ENCODE measurements around the gene DNM1.

DNA sequence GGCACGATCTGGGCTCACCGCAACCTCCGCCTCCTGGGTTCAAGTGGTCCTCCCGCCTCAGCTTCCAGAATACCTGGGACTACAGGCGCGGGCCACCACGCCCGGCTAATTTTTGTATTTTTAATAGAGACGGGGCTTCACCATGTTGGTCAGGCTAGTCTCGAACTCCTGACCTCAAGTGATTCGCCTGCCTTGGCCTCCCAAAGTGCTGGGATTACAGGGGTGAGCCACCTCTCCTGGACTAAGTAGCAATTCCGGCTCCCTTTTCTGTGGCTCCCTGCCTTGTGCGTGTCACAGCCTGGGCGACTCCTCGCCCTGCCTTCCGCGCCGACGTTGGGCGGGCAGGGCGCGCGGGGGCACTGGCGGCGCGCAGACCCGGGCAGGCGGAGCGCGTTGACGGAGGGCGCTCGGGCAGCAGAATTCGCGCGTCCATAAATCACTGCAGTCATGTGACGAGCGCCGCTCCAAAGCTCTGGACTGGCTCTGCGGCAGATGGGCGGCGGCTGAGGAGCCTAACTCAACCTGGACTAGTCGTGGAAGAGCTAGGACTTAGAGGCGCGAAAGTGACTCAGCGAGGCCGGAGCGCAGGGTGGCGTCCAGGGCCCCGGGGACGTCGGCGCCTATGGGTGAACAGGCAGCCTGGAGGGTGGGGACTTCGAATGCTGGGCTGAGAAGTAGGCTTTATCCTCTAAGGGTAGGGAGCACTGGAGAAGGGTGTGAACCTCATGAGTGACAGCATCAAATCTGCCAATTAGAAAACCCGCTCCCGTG lies 10.4 kb upstream of the DNM1 start:
- TF ChIP-seq, protein P1, sequence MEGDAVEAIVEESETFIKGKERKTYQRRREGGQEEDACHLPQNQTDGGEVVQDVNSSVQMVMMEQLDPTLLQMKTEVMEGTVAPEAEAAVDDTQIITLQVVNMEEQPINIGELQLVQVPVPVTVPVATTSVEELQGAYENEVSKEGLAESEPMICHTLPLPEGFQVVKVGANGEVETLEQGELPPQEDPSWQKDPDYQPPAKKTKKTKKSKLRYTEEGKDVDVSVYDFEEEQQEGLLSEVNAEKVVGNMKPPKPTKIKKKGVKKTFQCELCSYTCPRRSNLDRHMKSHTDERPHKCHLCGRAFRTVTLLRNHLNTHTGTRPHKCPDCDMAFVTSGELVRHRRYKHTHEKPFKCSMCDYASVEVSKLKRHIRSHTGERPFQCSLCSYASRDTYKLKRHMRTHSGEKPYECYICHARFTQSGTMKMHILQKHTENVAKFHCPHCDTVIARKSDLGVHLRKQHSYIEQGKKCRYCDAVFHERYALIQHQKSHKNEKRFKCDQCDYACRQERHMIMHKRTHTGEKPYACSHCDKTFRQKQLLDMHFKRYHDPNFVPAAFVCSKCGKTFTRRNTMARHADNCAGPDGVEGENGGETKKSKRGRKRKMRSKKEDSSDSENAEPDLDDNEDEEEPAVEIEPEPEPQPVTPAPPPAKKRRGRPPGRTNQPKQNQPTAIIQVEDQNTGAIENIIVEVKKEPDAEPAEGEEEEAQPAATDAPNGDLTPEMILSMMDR (IDR thresholded peaks at IDR 0.05; ENCODE audit: extremely low read depth in 1 of 2, insufficient read depth in 1 of 2, low read depth in 1 of 2, low read length in 2 of 2), result peak; percentile 42 to 52
- no peak for TF ChIP-seq EZH2 (IDR thresholded peaks at IDR 0.05; ENCODE audit: borderline replicate concordance, low read depth, low read length, severe bottlenecking)
